Prostate gland (tissue), 2 donors: ENCODE results near the gene NAA15. TPM values are rescaled to one million over a fixed set of nuclear protein-coding genes. Genes with fewer than 3 reads are reported as not detected.

Source experiments
- DNase-seq: peaks from one replicate; pipeline ENCODE4 v3.0.0-alpha.2; 2019; ENCODE audit warnings: low spot score
- H3K27ac ChIP-seq, 2 donors: fragments of 200-600 bp; sonication (generic); 2 replicates each; pipeline ENCODE4 v1.5.1; 2017 to 2019
- H3K27me3 ChIP-seq: fragments of 200-600 bp; sonication (generic); replicated peaks from 2 replicates; pipeline ENCODE4 v1.5.1; 2019; ENCODE audit not compliant: insufficient read depth
- H3K36me3 ChIP-seq, 2 donors: fragments of 200-600 bp; sonication (generic); 1 replicate in 1 of 2; 2 replicates in 1 of 2; pipeline versions ENCODE4 v1.5.1 to v1.8.1; 2017 to 2019
- H3K4me1 ChIP-seq: fragments of 200-600 bp; sonication (generic); replicated peaks from 2 replicates; pipeline ENCODE4 v1.5.1; 2019
- H3K4me3 ChIP-seq, 2 donors: fragments of 200-600 bp; sonication (generic); 2 replicates each; pipeline ENCODE4 v1.5.1; 2017 to 2019
- H3K9me3 ChIP-seq: fragments of 200-600 bp; sonication (generic); 2 replicates; pipeline ENCODE4 v1.5.1; 2017
- CTCF ChIP-seq, 4 experiments: fragments of 200-600 bp in 2 of 4; fragments of 450-650 bp in 2 of 4; sonication (generic) in 2 of 4; IDR thresholded peaks; 1 replicate in 3 of 4; 2 replicates in 1 of 4; pipeline ENCODE4 v1.5.1; 2016 to 2019; ENCODE audit warnings: antibody characterized with exemption in 4 of 4, mild to moderate bottlenecking in 2 of 4, moderate library complexity in 2 of 4
- POLR2A ChIP-seq: fragments of 450-650 bp; IDR thresholded peaks from one replicate; pipeline ENCODE4 v1.6.1; 2016; ENCODE audit warnings: antibody characterized with exemption, mild to moderate bottlenecking
- POLR2AphosphoS5 ChIP-seq: sonication (generic); formaldehyde crosslinking; IDR thresholded peaks from one replicate; pipeline ENCODE4 v1.6.1; 2017; ENCODE audit warnings: antibody characterized with exemption
- WGBS: methylation state at CpG from one replicate; pipeline ENCODE4 v1.1.5; 2018; 5-methylcytosine and 5-hydroxymethylcytosine counted together
- intact Hi-C: fragments of 100-400 bp; cut with DNase I; formaldehyde crosslinking; loops from one replicate; pipeline ENCODE4 v1.14.2; 2022
- total RNA-seq, 2 donors: library from RNA; depleted of rRNA; stranded (reverse); fragments of >200 nt; gene quantifications; one replicate each; pipeline ENCODE4 v1.1.0, GENCODE V29; 2016

The NAA15 gene
- total RNA-seq, 2 donors from 2014 or later: 19.3 to 22.9 TPM

- Histone ChIP-seq H3K27ac (no peak overlapping the region), H3K4me3 (no peak overlapping the region), H3K9me3 (no peaks in the 10 kb centered on the region), H3K36me3 (no peaks in the 10 kb centered on the region), H3K27me3 (no peaks in the 10 kb centered on the region), H3K4me1 (no peaks in the 10 kb centered on the region)
- WGBS: 83% methylated on average over 3 of the region's 3 CpGs
- DNase-seq: no peak
- intact Hi-C loops: no loop called here
- no peak for TF ChIP-seq POLR2AphosphoS5
Measured at GRCh38 chr4:139330283-139330682, 29.0 kb downstream of the NAA15 start.

- TF ChIP-seq POLR2AphosphoS5: no peak
- TF ChIP-seq CTCF (IDR thresholded peaks at IDR 0.05): no peak
- TF ChIP-seq POLR2A: no peak
- H3K36me3 ChIP-seq: no peaks in the 10 kb centered on the region
- 100% methylated on average over 1 of the region's 1 CpG for WGBS
- DNase-seq: no peak
- no peak overlapping the region for H3K4me3 ChIP-seq
- no peaks in the 10 kb centered on the region for H3K9me3 ChIP-seq
- no peaks in the 10 kb centered on the region for H3K27me3 ChIP-seq
- no peaks in the 10 kb centered on the region for H3K4me1 ChIP-seq
- intact Hi-C loops: no loop called here
- H3K27ac ChIP-seq: no peak overlapping the region
Measured at GRCh38 chr4:139331185-139331584, 29.9 kb downstream of the NAA15 start.

DNA sequence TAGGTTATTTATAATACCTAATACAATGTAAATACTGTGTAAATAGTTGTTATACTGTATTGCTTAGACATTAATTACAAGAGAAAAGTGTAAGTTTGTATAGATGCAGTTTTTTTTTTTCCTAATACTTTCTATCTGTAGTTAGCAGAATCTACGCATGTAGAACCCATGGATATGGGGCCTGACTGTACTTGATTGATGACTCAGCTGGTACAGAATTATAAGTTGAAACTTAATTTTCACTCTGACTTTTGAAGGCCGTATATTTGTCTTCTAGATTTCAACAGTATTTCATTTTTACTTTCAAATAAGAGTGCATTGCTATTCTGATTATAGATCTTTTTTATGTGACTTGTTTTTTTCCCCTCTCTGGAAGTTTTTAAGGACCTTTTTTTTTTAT, 31.7 kb downstream of the NAA15 start:
- intact Hi-C loops: no loop called here
- Histone ChIP-seq H3K36me3 (no peaks in the 10 kb centered on the region), H3K4me1 (no peaks in the 10 kb centered on the region), H3K4me3 (no peak overlapping the region), H3K9me3 (no peaks in the 10 kb centered on the region), H3K27me3 (no peaks in the 10 kb centered on the region), H3K27ac (no peak overlapping the region)
- WGBS: 98% methylated on average over 2 of the region's 2 CpGs
- DNase-seq: no peak
- TF ChIP-seq CTCF (IDR thresholded peaks at IDR 0.05): no peak
- no peak for TF ChIP-seq POLR2AphosphoS5
- no peak for TF ChIP-seq POLR2A

- H3K27ac ChIP-seq: no peak overlapping the region
- H3K36me3 ChIP-seq: no peaks in the 10 kb centered on the region
- H3K9me3 ChIP-seq: no peaks in the 10 kb centered on the region
- H3K4me1 ChIP-seq: no peaks in the 10 kb centered on the region
- no peak for TF ChIP-seq CTCF (IDR thresholded peaks at IDR 0.05)
- no peak for TF ChIP-seq POLR2AphosphoS5
- TF ChIP-seq POLR2A: no peak
- H3K4me3 ChIP-seq: no peak overlapping the region
- no peak for DNase-seq
- intact Hi-C loops: no loop called here
- H3K27me3 ChIP-seq: no peaks in the 10 kb centered on the region
Measured at GRCh38 chr4:139337612-139338011, 36.3 kb downstream of the NAA15 start.

DNA sequence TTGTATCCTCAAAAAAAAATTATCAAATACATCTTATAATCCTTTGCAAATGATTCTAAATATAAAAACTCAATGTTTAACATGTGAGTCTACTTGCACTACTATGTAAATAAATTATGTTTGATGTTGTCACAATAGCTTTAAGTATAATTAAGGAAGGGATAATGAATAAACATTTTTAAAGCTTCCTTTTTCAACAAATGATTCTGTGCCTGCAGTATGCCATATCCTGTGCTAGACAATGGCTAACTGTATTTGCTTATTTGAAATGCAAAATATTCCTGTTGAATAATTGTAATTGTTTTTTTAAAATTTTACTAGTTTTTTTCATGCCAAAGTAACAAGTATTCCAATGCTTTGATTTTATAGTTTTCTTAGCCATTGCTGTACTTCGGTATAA, 60.0 kb downstream of the NAA15 start:
- 86% methylated on average over 1 of the region's 1 CpG for WGBS
- Histone ChIP-seq H3K36me3 (no peaks in the 10 kb centered on the region), H3K4me1 (no peaks in the 10 kb centered on the region), H3K27ac (no peak overlapping the region), H3K27me3 (no peaks in the 10 kb centered on the region), H3K4me3 (no peak overlapping the region), H3K9me3 (no peaks in the 10 kb centered on the region)
- no peak for TF ChIP-seq POLR2A
- no peak for TF ChIP-seq CTCF (IDR thresholded peaks at IDR 0.05)
- TF ChIP-seq POLR2AphosphoS5: no peak
- intact Hi-C loops: no loop called here
- no peak for DNase-seq
